ENCODE measurements around the gene CZIB.
"Not testable (repeated sequence)": the region's sequence is repeated elsewhere in the genome, so short reads cannot be mapped to it uniquely, and the experiment has no call there.

Gene CZIB

DNA sequence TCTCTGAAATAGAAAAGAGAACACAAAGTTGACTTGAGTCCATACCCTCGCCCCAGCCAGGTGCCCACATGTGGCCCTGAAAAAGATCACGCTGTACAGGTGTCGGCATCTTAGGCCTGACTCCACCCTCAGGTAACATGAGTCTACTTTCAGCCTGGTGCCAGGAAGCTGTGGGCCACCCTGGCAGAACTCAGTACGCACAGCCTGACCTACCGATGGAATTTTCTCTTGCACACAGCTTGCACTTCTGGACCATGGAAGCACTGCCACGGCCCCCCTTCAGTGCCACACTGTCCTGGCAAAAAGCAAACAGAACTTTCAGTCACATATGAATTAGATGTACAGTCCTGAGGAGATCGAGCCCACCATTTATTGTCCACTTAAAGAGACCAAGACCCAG, 2.2 kb downstream of the CZIB start:
- CTCF ChIA-PET, result no interaction called here
- H3K27ac ChIP-seq, result no peak overlapping the region
- TF ChIP-seq, protein P1, sequence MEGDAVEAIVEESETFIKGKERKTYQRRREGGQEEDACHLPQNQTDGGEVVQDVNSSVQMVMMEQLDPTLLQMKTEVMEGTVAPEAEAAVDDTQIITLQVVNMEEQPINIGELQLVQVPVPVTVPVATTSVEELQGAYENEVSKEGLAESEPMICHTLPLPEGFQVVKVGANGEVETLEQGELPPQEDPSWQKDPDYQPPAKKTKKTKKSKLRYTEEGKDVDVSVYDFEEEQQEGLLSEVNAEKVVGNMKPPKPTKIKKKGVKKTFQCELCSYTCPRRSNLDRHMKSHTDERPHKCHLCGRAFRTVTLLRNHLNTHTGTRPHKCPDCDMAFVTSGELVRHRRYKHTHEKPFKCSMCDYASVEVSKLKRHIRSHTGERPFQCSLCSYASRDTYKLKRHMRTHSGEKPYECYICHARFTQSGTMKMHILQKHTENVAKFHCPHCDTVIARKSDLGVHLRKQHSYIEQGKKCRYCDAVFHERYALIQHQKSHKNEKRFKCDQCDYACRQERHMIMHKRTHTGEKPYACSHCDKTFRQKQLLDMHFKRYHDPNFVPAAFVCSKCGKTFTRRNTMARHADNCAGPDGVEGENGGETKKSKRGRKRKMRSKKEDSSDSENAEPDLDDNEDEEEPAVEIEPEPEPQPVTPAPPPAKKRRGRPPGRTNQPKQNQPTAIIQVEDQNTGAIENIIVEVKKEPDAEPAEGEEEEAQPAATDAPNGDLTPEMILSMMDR (conservative IDR thresholded peaks at IDR 0.05; ENCODE audit: low read depth), result no peak
- DNase-seq (ENCODE audit: low spot score), result no peak
- POLR2A ChIA-PET (ENCODE audit: low non-redundant PET), result no interaction called here

DNA sequence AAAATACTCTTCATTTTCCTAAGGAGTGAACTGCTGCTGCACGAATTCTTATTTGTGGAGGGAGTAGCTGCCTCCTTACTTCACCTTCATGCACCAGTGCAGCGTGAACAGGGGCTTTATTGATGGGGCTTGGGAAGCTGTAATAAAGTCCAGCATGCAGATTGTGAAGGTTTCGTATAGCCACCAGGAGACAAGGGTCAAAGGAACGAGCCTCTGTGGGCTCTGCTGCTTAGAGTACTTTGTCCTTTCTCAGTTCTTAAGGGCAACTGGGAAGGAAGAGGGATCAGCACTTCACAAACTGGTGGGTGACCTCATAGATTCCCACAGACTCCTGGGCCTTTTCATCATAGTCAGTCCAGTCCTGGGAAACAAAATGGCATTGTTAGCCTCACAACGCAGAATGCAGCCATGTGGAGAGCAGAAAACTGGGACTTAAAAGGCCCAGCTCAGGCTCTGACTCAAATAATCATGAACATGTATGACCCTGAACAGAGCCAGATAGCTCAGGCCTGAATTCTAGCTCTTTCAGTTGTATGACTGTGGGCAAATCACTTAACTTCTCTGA, 6.0 kb downstream of the CZIB start:
- no peak overlapping the region for H3K27ac ChIP-seq
- ChIA-PET POLR2A (ENCODE audit: low non-redundant PET) (interaction anchor here (0.6 kb wide), 1 partner anchor 12 kb away, joined by 4 read pairs; no protein-coding TSS in a partner anchor), CTCF (interaction anchor here (0.6 to 1.6 kb wide), 2 partner anchors 11 to 125 kb away, joined by 3 read pairs; no protein-coding TSS in a partner anchor)
- DNase-seq (ENCODE audit: low spot score), result no peak
- TF ChIP-seq, protein P1 (conservative IDR thresholded peaks at IDR 0.05; ENCODE audit: low read depth), result no peak

DNA sequence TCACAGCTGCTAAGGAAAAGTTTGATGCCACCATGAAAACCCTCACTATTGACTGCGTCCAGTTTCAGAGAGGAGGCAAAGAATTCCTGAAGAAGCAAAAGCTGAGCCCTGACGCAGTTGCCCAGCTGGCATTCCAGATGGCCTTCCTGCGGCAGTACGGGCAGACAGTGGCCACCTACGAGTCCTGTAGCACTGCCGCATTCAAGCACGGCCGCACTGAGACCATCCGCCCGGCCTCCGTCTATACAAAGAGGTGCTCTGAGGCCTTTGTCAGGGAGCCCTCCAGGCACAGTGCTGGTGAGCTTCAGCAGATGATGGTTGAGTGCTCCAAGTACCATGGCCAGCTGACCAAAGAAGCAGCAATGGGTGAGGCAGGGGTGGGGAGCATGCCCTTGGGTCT, 9.5 kb downstream of the CZIB start:
- POLR2A ChIA-PET (ENCODE audit: low non-redundant PET), result interaction anchor here (1.1 kb wide), 1 partner anchor 8 kb away, joined by 4 read pairs; no protein-coding TSS in a partner anchor
- CTCF ChIA-PET, result interaction anchor here (0.5 kb wide), 1 partner anchor 1488 kb away, joined by 3 read pairs; no protein-coding TSS in a partner anchor
- H3K27ac ChIP-seq, result no peak overlapping the region
- no peak for DNase-seq (ENCODE audit: low spot score)
- TF ChIP-seq, protein P1 (conservative IDR thresholded peaks at IDR 0.05; ENCODE audit: low read depth), result no peak

DNA sequence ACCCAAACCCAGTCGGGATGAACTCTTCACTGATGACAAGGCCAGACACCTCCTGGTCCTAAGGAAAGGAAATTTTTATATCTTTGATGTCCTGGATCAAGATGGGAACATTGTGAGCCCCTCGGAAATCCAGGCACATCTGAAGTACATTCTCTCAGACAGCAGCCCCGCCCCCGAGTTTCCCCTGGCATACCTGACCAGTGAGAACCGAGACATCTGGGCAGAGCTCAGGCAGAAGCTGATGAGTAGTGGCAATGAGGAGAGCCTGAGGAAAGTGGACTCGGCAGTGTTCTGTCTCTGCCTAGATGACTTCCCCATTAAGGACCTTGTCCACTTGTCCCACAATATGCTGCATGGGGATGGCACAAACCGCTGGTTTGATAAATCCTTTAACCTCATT, 10.1 kb downstream of the CZIB start:
- DNase-seq (ENCODE audit: low spot score), result no peak
- ChIA-PET POLR2A (ENCODE audit: low non-redundant PET) (interaction anchor here (1.1 kb wide), 1 partner anchor 9 kb away, joined by 4 read pairs; no protein-coding TSS in a partner anchor), CTCF (interaction anchor here (0.5 kb wide), 1 partner anchor 1489 kb away, joined by 3 read pairs; no protein-coding TSS in a partner anchor)
- TF ChIP-seq, protein P1 (conservative IDR thresholded peaks at IDR 0.05; ENCODE audit: low read depth), result no peak
- no peak overlapping the region for H3K27ac ChIP-seq

DNA sequence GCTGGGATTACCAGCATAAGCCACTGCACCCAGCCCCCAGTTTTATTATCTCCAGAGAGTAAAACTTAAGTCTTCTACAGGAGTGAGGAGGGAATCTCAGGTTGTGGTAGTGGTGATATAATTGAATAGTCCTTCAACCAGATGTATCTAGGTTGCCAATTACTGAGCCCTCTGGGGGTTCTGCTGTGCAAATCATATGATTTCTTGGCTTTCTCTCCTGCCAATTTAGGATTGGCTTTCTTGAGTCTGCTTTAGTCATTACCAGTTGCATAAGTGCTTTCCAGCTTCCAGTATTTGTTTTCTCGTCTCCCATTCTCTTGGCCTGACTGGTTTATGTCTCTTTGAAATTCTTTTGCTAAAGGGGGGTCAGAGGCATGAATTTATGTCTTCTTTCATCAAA, 12.7 kb downstream of the CZIB start:
- ChIA-PET POLR2A (ENCODE audit: low non-redundant PET) (no interaction called here), CTCF (interaction anchor here (0.7 kb wide), 1 partner anchor 17 kb away, joined by 4 read pairs; no protein-coding TSS in a partner anchor)
- no peak overlapping the region for H3K27ac ChIP-seq
- TF ChIP-seq, protein P1 (conservative IDR thresholded peaks at IDR 0.05; ENCODE audit: low read depth), result no peak
- no peak for DNase-seq (ENCODE audit: low spot score)

DNA sequence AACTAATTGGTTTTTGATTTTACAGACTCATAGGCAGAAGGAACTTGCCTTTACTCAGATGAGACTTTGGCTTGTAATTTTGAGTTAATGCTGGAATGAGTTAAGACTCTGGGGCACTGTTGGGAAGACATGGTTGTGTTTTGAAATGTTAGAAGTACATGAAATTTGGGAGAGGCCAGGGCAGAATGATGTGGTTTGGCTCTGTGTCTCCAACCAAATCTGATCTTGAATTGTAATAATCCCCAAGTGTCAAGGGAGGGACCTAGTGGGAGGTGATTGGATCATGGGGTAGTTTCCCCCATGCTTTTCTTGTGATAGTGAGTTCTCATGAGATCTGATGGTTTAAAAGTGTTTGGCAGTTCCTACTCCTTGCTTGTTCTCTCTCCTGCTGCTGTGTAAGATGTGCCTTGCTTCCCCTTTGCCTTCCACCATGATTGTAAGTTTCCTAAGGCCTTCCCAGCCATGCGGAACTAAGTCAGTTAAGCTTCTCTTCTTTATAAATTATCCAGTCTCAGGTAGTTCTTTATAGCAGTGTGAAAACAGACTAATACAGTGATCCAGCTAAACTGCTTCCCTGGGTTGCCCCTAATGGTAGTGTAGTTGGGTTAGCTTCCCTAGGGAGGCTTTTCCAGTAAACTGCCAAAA, 13.6 kb downstream of the CZIB start:
- CTCF ChIA-PET, result no interaction called here
- no peak overlapping the region for H3K27ac ChIP-seq
- TF ChIP-seq, protein P1 (conservative IDR thresholded peaks at IDR 0.05; ENCODE audit: low read depth), result no peak
- DNase-seq (ENCODE audit: low spot score), result no peak
- POLR2A ChIA-PET (ENCODE audit: low non-redundant PET), result no interaction called here

DNA sequence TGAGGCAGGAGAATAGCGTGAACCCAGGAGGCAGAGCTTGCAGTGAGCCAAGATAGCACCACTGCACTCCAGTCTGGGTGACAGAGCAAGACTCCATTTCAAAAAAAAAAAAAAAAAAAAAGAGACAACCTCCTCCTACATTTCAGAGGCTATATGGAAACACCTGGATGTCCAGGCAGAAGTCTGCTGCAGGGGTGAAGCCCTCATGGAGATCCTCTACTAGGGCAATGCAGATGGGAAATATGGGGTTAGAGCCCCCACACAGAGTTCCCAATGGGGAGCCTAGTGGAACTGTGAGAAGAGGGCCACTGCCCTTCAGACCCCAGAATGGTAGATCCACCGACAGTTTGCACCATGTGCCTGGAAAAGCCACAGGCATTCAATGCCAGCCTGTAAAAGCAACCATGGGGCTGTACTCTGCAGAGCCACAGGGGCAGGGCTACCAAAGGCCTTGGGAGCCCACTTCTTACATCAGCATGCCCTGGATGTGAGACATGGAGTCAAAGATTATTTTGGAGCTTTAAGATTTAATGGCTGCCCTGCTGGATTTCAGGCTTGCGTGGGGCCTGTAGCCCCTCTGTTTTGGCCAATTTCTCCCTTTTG, 14.2 kb downstream of the CZIB start:
- POLR2A ChIA-PET (ENCODE audit: low non-redundant PET); CTCF ChIA-PET; H3K27ac ChIP-seq; DNase-seq (ENCODE audit: low spot score): not testable (repeated sequence)

DNA sequence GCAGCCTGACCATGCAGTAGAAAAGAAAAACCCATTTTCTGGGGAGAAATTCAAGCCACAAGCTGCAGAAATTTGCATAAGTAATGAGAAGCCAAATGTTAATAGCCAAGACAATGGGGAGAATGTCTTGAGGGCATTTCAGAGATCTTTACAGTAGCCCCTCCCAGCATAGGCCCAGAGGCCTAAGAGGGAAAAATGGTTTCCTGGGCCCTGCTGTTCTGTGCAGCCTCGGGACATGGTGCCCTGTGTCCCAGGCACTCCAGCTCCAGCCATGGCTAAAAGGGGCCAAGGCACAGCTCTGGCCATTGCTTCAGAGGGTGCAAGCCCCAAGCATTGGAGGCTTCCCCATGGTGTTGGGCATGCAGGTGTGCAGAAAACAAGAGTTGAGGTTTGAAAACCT, 14.9 kb downstream of the CZIB start:
- H3K27ac ChIP-seq; CTCF ChIA-PET; POLR2A ChIA-PET (ENCODE audit: low non-redundant PET); DNase-seq (ENCODE audit: low spot score): not testable (repeated sequence)

Measured in RWPE1 (cell line).